IMR-90 (cell line): Measurements from ENCODE around the gene TSC22D3. TPM values are rescaled to one million over a fixed set of nuclear protein-coding genes. Genes with fewer than 3 reads are reported as not detected.

Source experiments
- ATAC-seq: fragments of 200-7000 bp; cut with Tn5 transposase; 2 replicates; pipeline ENCODE4 v1.9.1; 2020; ENCODE audit warnings: low read depth, mild to moderate bottlenecking, moderate library complexity
- BruUV-seq: library from RNA; stranded (reverse); fragments of 400-500 nt; replicated peaks from 2 replicates; lab custom pipeline; 2021; lab: Mats Ljungman, UMichigan
- CTCF ChIA-PET: fragments of 300-600 bp; formaldehyde crosslinking; extraction: SDS; loops from one replicate; lab custom pipeline; 2021; ENCODE audit warnings: antibody characterized with exemption; lab: Yijun Ruan, JAX
- POLR2A ChIA-PET: fragments of 300-600 bp; sonication (Branson Sonifier 250); formaldehyde crosslinking; loops from one replicate; lab custom pipeline; 2022; ENCODE audit warnings: antibody characterized with exemption; ENCODE audit not compliant: unreplicated experiment; lab: Charles Lee
- DNase-seq: peaks from one replicate; pipeline ENCODE4 v3.0.0; 2013
- H2AFZ ChIP-seq: replicated peaks from 2 replicates; pipeline ENCODE3; 2013; ENCODE audit warnings: low read length, mild to moderate bottlenecking; ENCODE audit not compliant: poor library complexity
- H2AK5ac ChIP-seq: 2 replicates; pipeline ENCODE4 v1.6.1; 2013; ENCODE audit warnings: low read depth, low read length, inconsistent platforms
- H2AK9ac ChIP-seq: replicated peaks from 2 replicates; pipeline ENCODE3; 2013; ENCODE audit warnings: mild to moderate bottlenecking, low read depth, low read length, moderate library complexity; ENCODE audit not compliant: poor library complexity
- H2BK120ac ChIP-seq: 2 replicates; pipeline ENCODE4 v1.6.1; 2013; ENCODE audit warnings: low read depth, low read length, inconsistent platforms
- H2BK15ac ChIP-seq: 3 replicates; pipeline ENCODE4 v1.6.1; 2013; ENCODE audit warnings: low read depth, low read length, inconsistent platforms
- H2BK20ac ChIP-seq: 2 replicates; pipeline ENCODE4 v1.6.1; 2013; ENCODE audit warnings: low read depth, mild to moderate bottlenecking, inconsistent platforms, low read length, moderate library complexity
- H2BK5ac ChIP-seq: 2 replicates; pipeline ENCODE4 v1.6.1; 2013; ENCODE audit warnings: mild to moderate bottlenecking, low read depth, low read length, inconsistent platforms; ENCODE audit not compliant: poor library complexity, severe bottlenecking
- H3K14ac ChIP-seq: replicated peaks from 2 replicates; pipeline ENCODE4 v1.6.1; 2013; ENCODE audit warnings: low read depth, low read length, inconsistent platforms
- H3K18ac ChIP-seq: 2 replicates; pipeline ENCODE4 v1.6.1; 2013; ENCODE audit warnings: low read depth, low read length, control low read depth
- H3K23ac ChIP-seq: 2 replicates; pipeline ENCODE4 v1.6.1; 2013; ENCODE audit warnings: low read depth, low read length, inconsistent platforms
- H3K27ac ChIP-seq: 2 replicates; pipeline ENCODE4 v1.5.1; 2013; ENCODE audit warnings: mild to moderate bottlenecking, control low read depth, low read length; ENCODE audit not compliant: insufficient read depth
- H3K27me3 ChIP-seq: 2 replicates; pipeline ENCODE4 v1.6.1; 2013; ENCODE audit warnings: low read length; ENCODE audit not compliant: control insufficient read depth, insufficient read depth
- H3K36me3 ChIP-seq: 2 replicates; pipeline ENCODE4 v1.6.1; 2013; ENCODE audit warnings: low read length, mixed read lengths; ENCODE audit not compliant: control insufficient read depth, insufficient read depth
- H3K4ac ChIP-seq: 2 replicates; pipeline ENCODE4 v1.6.1; 2013; ENCODE audit warnings: low read depth, low read length, inconsistent platforms
- H3K4me1 ChIP-seq: 2 replicates; pipeline ENCODE4 v1.6.1; 2013; ENCODE audit warnings: low read length, mixed read lengths; ENCODE audit not compliant: control insufficient read depth, insufficient read depth
- H3K4me2 ChIP-seq: 2 replicates; pipeline ENCODE4 v1.6.1; 2013; ENCODE audit warnings: low read depth, mild to moderate bottlenecking, control low read depth, low read length, moderate library complexity
- H3K4me3 ChIP-seq: 2 replicates; pipeline ENCODE4 v1.5.1; 2013; ENCODE audit warnings: low read depth, mild to moderate bottlenecking, control low read depth, low read length, moderate library complexity; ENCODE audit not compliant: insufficient read depth
- H3K56ac ChIP-seq: 2 replicates; pipeline ENCODE4 v1.6.1; 2013; ENCODE audit warnings: low read length, inconsistent platforms; ENCODE audit not compliant: insufficient read depth; ENCODE audit errors: extremely low read depth
- H3K79me1 ChIP-seq, 2 experiments: 2 replicates each; pipeline ENCODE4 v1.6.1; 2013; ENCODE audit warnings: low read length in 2 of 2, inconsistent platforms in 1 of 2, low read depth in 1 of 2
- H3K9ac ChIP-seq: 2 replicates; pipeline ENCODE4 v1.6.1; 2013; ENCODE audit warnings: low read depth, low read length, control low read depth
- H3K9me1 ChIP-seq: 2 replicates; pipeline ENCODE4 v1.6.1; 2013; ENCODE audit warnings: low read length, inconsistent platforms; ENCODE audit not compliant: insufficient read depth
- H3K9me3 ChIP-seq: 2 replicates; pipeline ENCODE4 v1.6.1; 2013; ENCODE audit warnings: low read length; ENCODE audit not compliant: control insufficient read depth, insufficient read depth
- H4K20me1 ChIP-seq: 2 replicates; pipeline ENCODE4 v1.6.1; 2013; ENCODE audit warnings: low read length, inconsistent platforms; ENCODE audit not compliant: insufficient read depth
- H4K5ac ChIP-seq: 2 replicates; pipeline ENCODE4 v1.6.1; 2013; ENCODE audit warnings: mild to moderate bottlenecking, low read depth, low read length, control low read depth
- H4K8ac ChIP-seq, 2 experiments: 2 replicates each; pipeline ENCODE4 v1.6.1; 2013; ENCODE audit warnings: low read depth in 2 of 2, low read length in 2 of 2, control low read depth in 1 of 2, inconsistent platforms in 1 of 2
- H4K91ac ChIP-seq: 2 replicates; pipeline ENCODE4 v1.6.1; 2013; ENCODE audit warnings: low read depth, low read length, inconsistent platforms; ENCODE audit not compliant: insufficient read depth
- CEBPB ChIP-seq: IDR thresholded peaks from 2 replicates; pipeline ENCODE4 v1.6.1; 2012; ENCODE audit warnings: low read depth, low read length, improper control_type of control experiment
- CHD1 ChIP-seq: IDR thresholded peaks from 2 replicates; pipeline ENCODE4 v1.6.1; 2012; ENCODE audit warnings: low read depth, low read length, improper control_type of control experiment
- FOS ChIP-seq: fragments of 150-350 bp; IDR thresholded peaks from 2 replicates; pipeline ENCODE4 v1.6.1; 2016; ENCODE audit warnings: low read depth, low read length
- MAFK ChIP-seq: IDR thresholded peaks from 2 replicates; pipeline ENCODE4 v1.6.1; 2012; ENCODE audit warnings: low read depth, low read length, improper control_type of control experiment
- MAZ ChIP-seq: IDR thresholded peaks from 2 replicates; pipeline ENCODE4 v1.6.1; 2012; ENCODE audit warnings: low read depth, mild to moderate bottlenecking, low read length, improper control_type of control experiment, moderate library complexity, borderline replicate concordance
- NFE2L2 ChIP-seq: fragments of 150-350 bp; IDR thresholded peaks from 2 replicates; pipeline ENCODE4 v1.6.1; 2016; ENCODE audit warnings: low read depth, mild to moderate bottlenecking, low read length
- RAD21 ChIP-seq: IDR thresholded peaks from 2 replicates; pipeline ENCODE4 v1.6.1; 2012; ENCODE audit warnings: low read length, improper control_type of control experiment
- RCOR1 ChIP-seq: IDR thresholded peaks from 2 replicates; pipeline ENCODE4 v1.6.1; 2012; ENCODE audit warnings: mild to moderate bottlenecking, low read length, improper control_type of control experiment; ENCODE audit not compliant: insufficient replicate concordance
- RFX5 ChIP-seq: IDR thresholded peaks from 2 replicates; pipeline ENCODE4 v1.8.0; 2012; ENCODE audit warnings: low read depth, mild to moderate bottlenecking, low read length, moderate library complexity
- SMC3 ChIP-seq: fragments of 150-350 bp; IDR thresholded peaks from 2 replicates; pipeline ENCODE4 v1.6.1; 2016; ENCODE audit warnings: low read depth, mild to moderate bottlenecking, antibody characterized with exemption, low read length, moderate library complexity
- WGBS, 2 experiments: methylation state at CpG; one replicate each; pipeline versions ENCODE4 v1.1.5 to v1.1.7; 2013; ENCODE audit warnings: missing lambda C conversion rate in 2 of 2; ENCODE audit not compliant: insufficient read length in 1 of 2; ENCODE audit errors: extremely low coverage in 2 of 2; 5-methylcytosine and 5-hydroxymethylcytosine counted together
- dilution Hi-C: fragments of 300-500 bp; cut with HindIII; formaldehyde crosslinking; loops from one replicate; pipeline ENCODE4 v1.14.3; 2018; ENCODE audit warnings: low sequenced_read_pairs; ENCODE audit not compliant: unreplicated experiment
- in situ Hi-C: fragments of 300-500 bp; cut with MboI; formaldehyde crosslinking; loops from 3 replicates; pipeline ENCODE4 v1.14.3; 2019; ENCODE audit warnings: low sequenced_read_pairs, inconsistent platforms, mixed read lengths
- intact Hi-C: fragments of 100-400 bp; cut with micrococcal nuclease; formaldehyde crosslinking; loops from 2 replicates; pipeline ENCODE4 v1.10.0; 2022
- polyA plus RNA-seq, 3 experiments: library from polyadenylated mRNA; depleted of rRNA; stranded (reverse); fragments of >200 nt; gene quantifications; 2 replicates each; pipeline ENCODE4 v1.2.3, GENCODE V29; 2012; ENCODE audit warnings: low replicate concordance in 1 of 3
- total RNA-seq: library from RNA; depleted of rRNA; stranded (reverse); fragments of >200 nt; gene quantifications from 2 replicates; pipeline ENCODE4 v1.2.3, GENCODE V29; 2012
- TF ChIP-seq, protein P1 (sequence below): conservative IDR thresholded peaks from 2 replicates; pipeline ENCODE4 v1.5.1; 2012; ENCODE audit warnings: mild to moderate bottlenecking, low read depth, low read length, improper control_type of control experiment
- TF ChIP-seq, protein P2 (sequence below): fragments of 150-350 bp; IDR thresholded peaks from 2 replicates; pipeline ENCODE4 v1.6.1; 2016; ENCODE audit warnings: low read depth, mild to moderate bottlenecking, low read length, moderate library complexity, borderline replicate concordance
- TF ChIP-seq, protein P3 (sequence below): fragments of 150-350 bp; IDR thresholded peaks from 2 replicates; pipeline ENCODE4 v1.6.1; 2017; ENCODE audit warnings: mild to moderate bottlenecking, antibody characterized with exemption, low read length, low read depth

The TSC22D3 gene
- total and polyA plus RNA-seq, 2 of the 4 experiments (the other 2 are of a cell fraction), result 9.9 to 14.0 TPM

DNA sequence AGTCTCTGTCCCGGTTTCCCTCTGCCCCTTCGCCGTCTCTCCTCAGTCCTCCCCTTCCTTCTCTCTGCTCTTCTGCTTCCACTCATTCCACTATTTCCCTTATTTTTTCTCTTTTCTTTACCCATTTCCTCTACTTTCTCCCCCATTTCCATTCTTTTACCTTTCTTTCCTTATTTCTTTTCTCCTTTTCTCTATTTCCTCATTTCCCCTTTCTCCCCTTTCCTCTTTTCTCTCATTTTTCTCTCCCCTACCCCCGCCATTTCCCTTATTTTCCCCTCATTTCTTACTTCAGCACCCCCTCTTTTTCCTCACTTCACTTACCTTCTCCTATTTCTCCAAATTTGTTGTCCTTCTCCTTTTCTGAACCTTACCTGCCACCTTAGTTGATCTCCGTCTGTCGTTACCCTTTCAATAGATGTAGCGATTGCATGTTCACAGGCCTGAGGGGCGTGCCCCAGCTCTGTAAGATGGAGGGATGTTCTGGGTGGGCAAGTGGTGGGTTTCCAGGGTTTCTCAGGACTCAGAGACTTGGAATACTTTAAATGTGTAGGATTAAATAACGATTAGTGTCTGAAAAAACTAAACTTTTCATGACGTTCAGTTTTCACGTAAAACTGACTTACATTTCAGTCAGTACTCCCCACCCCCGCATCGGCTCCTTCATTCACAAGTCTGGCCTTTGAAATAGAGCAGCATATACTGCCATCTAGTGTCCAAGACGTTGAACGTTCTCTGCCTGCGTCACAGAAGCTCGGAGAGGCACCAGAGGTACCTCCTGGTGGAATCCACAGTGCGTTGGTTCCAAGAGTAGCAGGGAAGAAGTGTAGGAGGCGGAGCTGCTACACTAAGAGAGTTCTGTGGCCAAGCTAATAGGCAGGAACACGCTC lies 1.3 kb upstream of the TSC22D3 start:
- in situ Hi-C loops (loop anchor here (5.0 kb wide), 1 partner anchor 120 kb away; no protein-coding TSS in a partner anchor), dilution Hi-C loops (no loop called here), intact Hi-C loops (loop anchor here (1.0 to 5.0 kb wide), 7 partner anchors 59 to 885 kb away; no protein-coding TSS in a partner anchor)
- 36 to 88% methylated on average over 1 to 5 of the region's 20 CpGs for WGBS, 2 experiments
- Histone ChIP-seq H3K9me3 (no peaks in the 10 kb centered on the region), H4K91ac (no peak overlapping the region), H3K18ac (no peak overlapping the region), H4K5ac (no peak overlapping the region), H4K8ac (no peak overlapping the region), H3K14ac (no peak overlapping the region), H3K79me1 (no peaks in the 10 kb centered on the region), H2BK5ac (no peak overlapping the region), H2BK20ac (no peak overlapping the region), H2AK9ac (peak overlapping the region; percentile 44), H3K36me3 (no peaks in the 10 kb centered on the region), H4K20me1 (no peaks in the 10 kb centered on the region), H3K56ac (no peak overlapping the region), H3K27ac (no peak overlapping the region), H2AK5ac (no peak overlapping the region), H2AFZ (peak overlapping the region; percentile 36), H3K4ac (no peak overlapping the region), H3K23ac (no peak overlapping the region), H3K4me3 (peak overlapping the region; percentile 14; the same call in 1 of the 2 replicates), H3K4me2 (peak overlapping the region; percentile 75), H2BK15ac (no peak overlapping the region), H3K9ac (no peak overlapping the region), H2BK120ac (no peak overlapping the region), H3K4me1 (no peaks in the 10 kb centered on the region), H3K27me3 (peaks cover 31% of the 10 kb centered on the region), H3K9me1 (no peaks in the 10 kb centered on the region)
- CTCF ChIA-PET, result interaction anchor here (0.7 to 1.9 kb wide), 8 partner anchors 10 to 238 kb away, joined by 3 to 8 read pairs (median 3); no protein-coding TSS in a partner anchor
- POLR2A ChIA-PET, result no interaction called here
- BruUV-seq, result no TSS peak
- DNase-seq (peak; percentile 87), ATAC-seq (peak; percentile 88)
- TF ChIP-seq, protein P1, sequence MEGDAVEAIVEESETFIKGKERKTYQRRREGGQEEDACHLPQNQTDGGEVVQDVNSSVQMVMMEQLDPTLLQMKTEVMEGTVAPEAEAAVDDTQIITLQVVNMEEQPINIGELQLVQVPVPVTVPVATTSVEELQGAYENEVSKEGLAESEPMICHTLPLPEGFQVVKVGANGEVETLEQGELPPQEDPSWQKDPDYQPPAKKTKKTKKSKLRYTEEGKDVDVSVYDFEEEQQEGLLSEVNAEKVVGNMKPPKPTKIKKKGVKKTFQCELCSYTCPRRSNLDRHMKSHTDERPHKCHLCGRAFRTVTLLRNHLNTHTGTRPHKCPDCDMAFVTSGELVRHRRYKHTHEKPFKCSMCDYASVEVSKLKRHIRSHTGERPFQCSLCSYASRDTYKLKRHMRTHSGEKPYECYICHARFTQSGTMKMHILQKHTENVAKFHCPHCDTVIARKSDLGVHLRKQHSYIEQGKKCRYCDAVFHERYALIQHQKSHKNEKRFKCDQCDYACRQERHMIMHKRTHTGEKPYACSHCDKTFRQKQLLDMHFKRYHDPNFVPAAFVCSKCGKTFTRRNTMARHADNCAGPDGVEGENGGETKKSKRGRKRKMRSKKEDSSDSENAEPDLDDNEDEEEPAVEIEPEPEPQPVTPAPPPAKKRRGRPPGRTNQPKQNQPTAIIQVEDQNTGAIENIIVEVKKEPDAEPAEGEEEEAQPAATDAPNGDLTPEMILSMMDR, result peak; percentile 80
- no peak for TF ChIP-seq RCOR1
- TF ChIP-seq RFX5, result no peak
- no peak for TF ChIP-seq MAFK
- no peak for TF ChIP-seq MAZ
- TF ChIP-seq CHD1, result no peak
- no peak for TF ChIP-seq NFE2L2
- TF ChIP-seq CEBPB, result no peak
- TF ChIP-seq, protein P2, sequence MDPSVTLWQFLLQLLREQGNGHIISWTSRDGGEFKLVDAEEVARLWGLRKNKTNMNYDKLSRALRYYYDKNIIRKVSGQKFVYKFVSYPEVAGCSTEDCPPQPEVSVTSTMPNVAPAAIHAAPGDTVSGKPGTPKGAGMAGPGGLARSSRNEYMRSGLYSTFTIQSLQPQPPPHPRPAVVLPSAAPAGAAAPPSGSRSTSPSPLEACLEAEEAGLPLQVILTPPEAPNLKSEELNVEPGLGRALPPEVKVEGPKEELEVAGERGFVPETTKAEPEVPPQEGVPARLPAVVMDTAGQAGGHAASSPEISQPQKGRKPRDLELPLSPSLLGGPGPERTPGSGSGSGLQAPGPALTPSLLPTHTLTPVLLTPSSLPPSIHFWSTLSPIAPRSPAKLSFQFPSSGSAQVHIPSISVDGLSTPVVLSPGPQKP, result no peak
- TF ChIP-seq, protein P3, sequence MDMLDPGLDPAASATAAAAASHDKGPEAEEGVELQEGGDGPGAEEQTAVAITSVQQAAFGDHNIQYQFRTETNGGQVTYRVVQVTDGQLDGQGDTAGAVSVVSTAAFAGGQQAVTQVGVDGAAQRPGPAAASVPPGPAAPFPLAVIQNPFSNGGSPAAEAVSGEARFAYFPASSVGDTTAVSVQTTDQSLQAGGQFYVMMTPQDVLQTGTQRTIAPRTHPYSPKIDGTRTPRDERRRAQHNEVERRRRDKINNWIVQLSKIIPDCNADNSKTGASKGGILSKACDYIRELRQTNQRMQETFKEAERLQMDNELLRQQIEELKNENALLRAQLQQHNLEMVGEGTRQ, result no peak
- TF ChIP-seq FOS, result no peak
- peak; percentile 82 for TF ChIP-seq RAD21
- peak; percentile 55 for TF ChIP-seq SMC3
